Measurements from ENCODE around the gene KDM6A.

DNA sequence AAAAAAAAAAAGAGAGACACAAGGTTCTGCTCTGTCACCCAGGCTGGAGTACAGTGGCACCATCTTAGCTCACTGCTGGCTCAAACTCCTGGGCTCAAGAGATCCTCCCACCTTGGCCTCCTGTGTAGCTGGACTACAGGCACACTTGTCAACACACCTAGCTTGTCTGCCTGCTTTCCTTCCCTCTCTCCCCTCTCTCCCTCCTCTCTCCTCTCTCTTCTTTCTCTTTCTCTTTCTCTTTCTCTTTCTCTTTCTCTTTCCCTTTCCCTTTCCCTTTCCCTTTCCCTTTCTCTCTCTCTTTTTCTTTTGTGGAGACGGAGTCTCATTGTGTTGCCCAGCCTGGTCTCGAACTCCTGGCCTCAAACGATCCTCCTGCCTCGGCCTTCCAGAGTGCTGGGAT lies 195.6 kb downstream of the KDM6A start:
- TF ChIP-seq, protein P1, sequence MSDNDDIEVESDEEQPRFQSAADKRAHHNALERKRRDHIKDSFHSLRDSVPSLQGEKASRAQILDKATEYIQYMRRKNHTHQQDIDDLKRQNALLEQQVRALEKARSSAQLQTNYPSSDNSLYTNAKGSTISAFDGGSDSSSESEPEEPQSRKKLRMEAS (IDR thresholded peaks at IDR 0.05; ENCODE audit: insufficient read depth, insufficient read length) = no peak
- no peak for TF ChIP-seq CTCF (IDR thresholded peaks at IDR 0.05; ENCODE audit: extremely low read depth in 1 of 2, insufficient read depth in 1 of 2, low read depth in 1 of 2, low read length in 2 of 2)
- TF ChIP-seq POLR2AphosphoS5 (IDR thresholded peaks at IDR 0.05; ENCODE audit: insufficient read depth, low read depth, low read length) = no peak
- TF ChIP-seq GATA2 (IDR thresholded peaks at IDR 0.05; ENCODE audit: insufficient read depth, insufficient read length, low read depth, low read length) = no peak
